Subcutaneous adipose tissue (tissue), 4 donors: ENCODE data around the gene CCSAP. TPM values are rescaled to one million over a fixed set of nuclear protein-coding genes. Genes with fewer than 3 reads are reported as not detected.

Experiments
- CTCF ChIP-seq: fragments of 450-650 bp; IDR thresholded peaks from one replicate; pipeline ENCODE4 v1.5.1; 2016; ENCODE audit warnings: low read depth, mild to moderate bottlenecking, control low read depth, antibody characterized with exemption, moderate library complexity
- total RNA-seq, 4 donors: library from RNA; depleted of rRNA; stranded (reverse); fragments of >200 nt; gene quantifications; one replicate each; pipeline ENCODE4 v1.1.0, GENCODE V29; 2016

Gene CCSAP
- total RNA-seq, 4 donors from 2014 or later, result 5.4 to 15.6 (median 7.1) TPM

GRCh38 chr1:229323885-229324553 is 18.8 kb downstream of the CCSAP start:
- no peak for TF ChIP-seq CTCF

- no peak for TF ChIP-seq CTCF
Observed at GRCh38 chr1:229323201-229323600, 19.6 kb downstream of the CCSAP start.

DNA sequence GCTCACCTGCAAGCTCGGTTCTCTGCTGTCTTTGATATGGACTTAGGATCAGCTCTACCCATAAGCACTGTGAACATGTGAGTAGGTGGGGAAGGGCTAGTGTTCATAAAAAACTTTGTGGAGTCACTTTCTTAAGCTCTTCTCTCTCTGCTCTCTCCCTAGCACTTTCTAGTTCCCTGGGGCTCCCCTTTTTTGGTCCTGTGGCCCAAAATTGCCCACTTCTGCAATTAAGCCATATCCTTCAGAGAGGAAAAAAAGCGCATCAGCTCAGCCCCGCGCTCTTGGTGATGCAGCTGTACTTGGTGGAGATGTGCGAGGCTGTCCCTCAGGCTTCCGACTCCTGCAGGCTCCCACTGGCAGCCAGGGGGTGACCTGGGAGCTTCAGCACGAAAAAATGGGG is 23.4 kb downstream of the CCSAP start:
- no peak for TF ChIP-seq CTCF

DNA sequence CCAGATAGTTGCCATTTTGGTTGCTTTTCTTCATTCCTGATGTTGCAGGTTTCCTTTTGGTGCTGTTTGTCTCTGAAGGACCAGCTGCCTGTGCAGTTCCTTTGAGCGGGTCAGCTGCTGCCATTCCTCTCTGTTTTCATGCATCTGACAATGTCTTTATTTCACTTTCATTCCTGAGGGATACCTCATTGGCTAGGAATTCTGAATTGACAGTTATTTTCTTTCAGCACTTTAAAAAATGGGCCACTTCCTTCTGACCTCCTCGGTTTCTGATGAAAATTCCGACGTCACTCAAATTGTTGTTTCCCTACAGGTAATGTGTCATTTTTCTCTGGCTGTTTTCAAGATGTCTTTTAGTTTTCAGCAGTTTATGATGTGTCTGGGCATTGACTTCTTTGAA is 24.8 kb downstream of the CCSAP start:
- no peak for TF ChIP-seq CTCF

- TF ChIP-seq CTCF, result no peak
Observed at GRCh38 chr1:229316166-229316565, 26.7 kb downstream of the CCSAP start.

GRCh38 chr1:229310833-229311232 is 32.0 kb downstream of the CCSAP start:
- no peak for TF ChIP-seq CTCF

- TF ChIP-seq CTCF, result no peak
Observed at GRCh38 chr1:229309684-229310083, 33.2 kb downstream of the CCSAP start.
